Stimulated activated CD8-positive, alpha-beta memory T cell treated with anti-CD3 and anti-CD28 coated beads, Interleukin-4, amount 100 ng/mL, for 1 hour (primary cell): ENCODE results near the gene APBB2.
A peak's percentile ranks its signal among the peaks of the same experiment; 100 is the strongest.
"Not testable (repeated sequence)": the region's sequence is repeated elsewhere in the genome, so short reads cannot be mapped to it uniquely, and the experiment has no call there.

Experiments
- DNase-seq, 2 donors: peaks; one replicate each; pipeline ENCODE4 v3.0.0-alpha.2; 2020; ENCODE audit warnings: low read depth in 2 of 2, low spot score in 1 of 2

APBB2 gene

DNA sequence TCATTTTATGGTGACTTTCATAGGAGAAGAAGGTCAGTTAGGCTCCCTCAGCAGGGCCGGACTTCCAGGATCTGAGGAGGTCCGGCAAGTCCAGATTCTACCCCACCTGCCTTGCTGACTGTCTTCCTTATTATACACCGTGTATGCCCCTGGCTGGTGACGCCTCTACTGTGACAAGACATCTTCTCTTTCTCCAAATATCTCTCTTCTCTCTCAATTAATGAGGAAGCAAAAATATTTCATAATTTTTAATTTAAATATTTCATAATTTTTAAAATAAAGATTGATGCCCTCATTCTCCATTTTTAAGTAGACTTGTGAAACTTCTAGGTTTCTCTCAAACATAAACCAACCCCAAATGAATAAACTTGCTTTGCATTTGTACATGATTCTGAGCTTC lies 262.1 kb downstream of the APBB2 start:
- DNase-seq, result no peak

GRCh38 chr4:40951026-40951425 lies 263.3 kb downstream of the APBB2 start:
- DNase-seq, result no peak

GRCh38 chr4:40949358-40950100 lies 264.8 kb downstream of the APBB2 start:
- DNase-seq, result no peak

DNA sequence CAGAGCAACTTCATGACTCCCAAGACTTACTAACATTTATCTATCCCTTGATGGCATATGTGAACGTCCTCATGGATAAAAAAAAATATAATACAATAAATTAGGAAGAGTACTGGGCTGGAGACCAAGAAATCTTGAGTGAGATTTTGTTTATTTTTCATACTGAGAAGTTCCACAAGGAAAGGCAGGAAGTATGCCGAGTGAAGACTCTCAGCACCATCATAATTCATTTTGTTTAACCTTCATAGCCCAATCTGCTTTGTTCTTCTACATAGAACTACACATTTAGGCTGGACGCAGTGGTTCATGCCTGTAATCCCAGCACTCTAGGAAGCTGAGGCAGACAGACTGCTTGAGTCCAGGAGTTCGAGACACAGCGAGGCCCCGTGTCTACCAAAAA lies 266.3 kb downstream of the APBB2 start:
- DNase-seq, result no peak

DNA sequence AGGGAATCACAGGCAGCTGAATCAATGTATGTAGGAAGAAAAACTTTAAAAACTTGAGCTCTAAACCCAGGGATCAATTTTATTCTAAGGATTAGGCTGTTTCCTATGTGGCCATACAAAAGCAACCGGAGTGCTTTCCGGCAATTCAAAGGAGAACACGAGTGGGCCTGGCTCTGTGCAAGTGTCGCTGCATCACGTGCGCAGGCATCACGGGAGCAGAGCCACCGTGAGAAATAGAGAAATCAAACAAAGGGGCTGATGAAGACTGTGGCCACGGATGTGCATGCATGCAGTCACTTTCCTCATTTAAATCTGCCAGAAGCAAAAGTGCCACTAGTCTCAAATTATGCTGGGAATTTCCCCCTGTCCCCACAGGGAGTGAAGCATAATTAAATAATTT lies 267.7 kb downstream of the APBB2 start:
- DNase-seq, result no peak

- DNase-seq, result no peak
Observed at GRCh38 chr4:40940756-40941155, 273.6 kb downstream of the APBB2 start.

DNA sequence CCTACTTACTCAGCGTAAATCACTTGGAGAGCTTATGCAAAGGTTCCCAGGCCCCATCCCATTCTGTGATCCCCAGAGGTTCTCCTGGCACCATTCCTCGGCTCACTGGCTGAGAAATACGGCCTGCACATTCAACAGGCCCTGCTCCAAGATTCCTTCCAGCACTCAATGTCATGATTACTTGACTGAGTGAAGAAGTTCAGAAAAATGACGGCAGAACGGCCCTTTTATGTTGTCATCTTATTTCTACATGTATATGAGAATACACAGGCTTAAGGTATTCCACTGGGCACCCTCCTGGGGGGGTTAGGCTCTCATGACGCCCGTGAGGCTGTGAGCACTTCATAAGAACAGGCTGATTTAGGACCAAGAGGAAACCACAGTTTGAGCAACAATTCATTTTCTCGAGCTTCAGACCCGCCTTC lies 274.0 kb downstream of the APBB2 start:
- DNase-seq, result no peak

- DNase-seq, result no peak
Observed at GRCh38 chr4:40939856-40940255, 274.5 kb downstream of the APBB2 start.

GRCh38 chr4:40938337-40938736 lies 276.0 kb downstream of the APBB2 start:
- DNase-seq, result no peak

DNA sequence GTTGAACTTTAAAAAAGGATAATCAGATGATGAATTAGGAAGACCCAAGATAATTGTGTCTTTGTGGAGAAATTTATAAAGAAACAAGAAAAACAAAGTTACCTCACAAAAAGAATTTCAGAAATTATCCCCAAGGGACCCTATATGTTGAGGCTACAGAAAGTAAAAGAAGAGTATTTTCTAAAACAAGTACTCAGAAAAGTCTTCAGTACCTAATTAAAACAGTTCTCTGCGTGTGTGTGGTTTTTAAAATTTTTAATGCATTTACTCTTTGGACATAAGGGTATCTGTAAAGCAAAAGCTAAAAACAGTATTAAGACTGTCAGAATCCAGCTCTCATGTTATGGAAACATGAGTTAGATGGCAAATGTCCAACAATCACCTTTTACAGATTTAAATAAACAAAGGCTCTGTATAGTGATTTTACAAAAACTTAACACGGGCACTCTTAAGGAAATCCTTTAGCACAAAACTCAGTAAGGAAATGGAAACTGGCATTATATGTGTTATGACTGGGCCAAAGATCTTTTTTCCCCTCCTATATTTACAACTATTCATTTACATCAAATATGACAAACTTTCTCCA lies 277.1 kb downstream of the APBB2 start:
- no peak for DNase-seq

GRCh38 chr4:40934676-40935075 lies 279.7 kb downstream of the APBB2 start:
- no peak for DNase-seq

DNA sequence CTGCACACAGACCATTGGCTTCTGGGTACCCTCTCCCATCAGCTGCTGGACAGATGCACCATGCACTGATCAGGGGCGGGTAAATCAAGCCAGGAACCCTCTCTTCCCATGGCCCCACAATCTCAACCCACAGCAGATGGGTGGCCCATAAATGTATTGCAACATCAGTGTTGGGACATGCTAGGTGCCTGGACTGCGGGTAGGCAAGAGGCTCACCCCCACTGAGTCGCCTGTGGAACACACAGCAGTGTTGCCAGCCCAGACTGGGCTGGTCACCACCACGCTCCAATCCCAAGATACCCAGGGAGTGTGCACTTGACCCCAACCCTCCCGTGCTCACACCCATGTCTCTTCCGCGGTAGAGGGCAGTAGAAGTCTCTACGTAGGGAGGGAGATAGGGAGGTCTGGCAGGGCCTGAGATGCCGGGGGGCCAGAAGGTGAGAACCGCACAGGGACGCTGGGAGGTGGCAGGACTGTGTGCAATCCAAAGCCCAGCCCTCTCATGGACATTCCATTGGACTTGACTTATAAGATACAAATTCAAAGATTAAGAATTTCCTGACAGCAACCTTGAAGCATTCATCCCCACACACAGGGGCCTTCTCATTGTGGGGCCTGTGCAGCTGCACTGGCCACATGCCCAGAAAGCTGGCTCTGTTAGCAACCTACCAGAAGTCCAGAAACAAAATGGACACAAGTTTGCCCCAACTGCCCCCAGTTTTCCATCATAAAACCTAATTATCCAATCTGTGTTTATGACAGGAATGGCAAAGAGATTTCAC lies 280.9 kb downstream of the APBB2 start:
- DNase-seq, result no peak

DNA sequence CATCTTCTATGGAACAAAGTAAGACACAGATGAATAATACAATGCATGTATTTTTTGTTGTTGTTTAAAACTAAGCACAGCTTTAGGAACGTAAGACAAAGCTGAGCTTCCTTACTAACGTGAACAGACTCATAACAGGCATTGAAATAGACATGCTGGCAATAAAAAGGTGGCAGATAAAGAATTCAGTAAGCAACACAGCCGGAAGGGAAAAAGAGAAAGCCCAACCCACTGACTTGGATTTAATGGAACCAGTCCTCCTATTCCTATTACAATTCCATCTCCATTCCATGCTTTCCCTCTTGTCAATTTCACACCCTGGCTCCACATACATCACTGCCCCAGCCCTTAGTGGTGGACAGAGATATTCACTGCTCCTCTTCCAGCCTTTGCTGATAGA lies 282.5 kb downstream of the APBB2 start:
- DNase-seq, result no peak

DNA sequence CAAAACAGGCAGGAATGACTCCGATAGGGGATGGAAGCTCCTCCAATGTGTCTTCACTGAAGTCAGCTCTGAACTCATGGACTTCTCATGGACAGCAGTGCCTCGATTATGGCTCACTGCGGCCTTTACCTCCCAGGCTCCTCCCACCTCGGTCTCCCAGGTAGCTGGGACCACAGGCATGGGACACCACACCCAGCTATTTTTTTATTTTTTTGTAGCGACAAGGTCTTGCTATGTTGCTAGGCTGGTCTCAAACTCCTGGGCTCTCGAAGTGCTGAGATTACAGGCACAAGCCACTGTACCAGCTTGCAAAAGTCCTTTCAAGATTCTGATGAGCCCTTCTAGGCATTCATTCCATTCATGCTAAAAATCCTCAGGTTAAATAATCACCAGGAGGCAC lies 283.1 kb downstream of the APBB2 start:
- no peak for DNase-seq

GRCh38 chr4:40927074-40927473 lies 287.3 kb downstream of the APBB2 start:
- DNase-seq, result no peak

DNA sequence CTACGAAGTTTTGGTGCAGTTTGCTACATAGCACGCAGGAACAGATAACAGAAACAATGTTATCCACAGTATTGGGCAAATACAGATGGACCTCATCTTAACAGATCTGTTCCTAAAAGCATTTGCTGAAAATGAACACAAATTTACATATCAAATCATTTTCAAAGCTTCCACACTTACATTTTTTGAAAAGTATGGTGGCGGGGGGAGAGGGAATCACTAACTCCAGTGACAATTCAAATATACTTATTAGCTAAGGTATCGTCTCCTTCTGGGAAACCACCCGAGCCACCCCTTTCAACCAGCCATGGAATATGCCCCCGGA lies 289.6 kb downstream of the APBB2 start:
- no peak for DNase-seq

DNA sequence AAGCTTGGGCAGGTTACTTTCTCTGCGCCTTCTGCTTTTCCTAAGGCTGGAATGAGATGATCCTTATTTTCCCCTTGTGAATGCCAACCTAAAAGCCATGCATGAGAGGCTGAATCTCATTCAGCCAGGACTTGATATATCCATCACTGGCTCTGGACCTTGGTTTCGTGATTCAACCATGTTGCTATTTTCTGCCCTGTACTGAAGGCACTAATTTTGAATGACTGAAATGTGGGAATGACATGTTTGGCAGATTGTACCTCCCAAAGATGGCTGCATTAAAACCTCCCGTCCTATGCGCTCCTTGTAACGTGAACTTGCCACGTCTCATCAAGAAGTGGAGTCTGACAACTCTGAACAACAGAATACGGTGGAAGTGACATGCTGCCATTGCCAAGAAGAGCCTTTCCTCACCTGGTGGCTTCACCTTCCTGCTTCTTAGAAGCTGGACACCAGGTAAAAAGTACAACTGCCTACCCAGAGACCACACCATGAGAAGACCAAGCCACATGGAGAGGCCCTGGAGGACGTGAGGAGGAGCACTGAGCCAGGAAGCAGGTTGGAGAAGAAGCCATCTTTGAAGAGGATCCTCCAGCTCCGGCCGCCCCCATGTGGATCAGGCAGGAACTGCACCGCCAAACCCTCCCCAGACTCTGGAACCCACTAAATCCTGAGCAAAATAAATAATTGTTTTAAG lies 290.1 kb downstream of the APBB2 start:
- DNase-seq, result peak in 1 of 2 donors; percentile 31

DNA sequence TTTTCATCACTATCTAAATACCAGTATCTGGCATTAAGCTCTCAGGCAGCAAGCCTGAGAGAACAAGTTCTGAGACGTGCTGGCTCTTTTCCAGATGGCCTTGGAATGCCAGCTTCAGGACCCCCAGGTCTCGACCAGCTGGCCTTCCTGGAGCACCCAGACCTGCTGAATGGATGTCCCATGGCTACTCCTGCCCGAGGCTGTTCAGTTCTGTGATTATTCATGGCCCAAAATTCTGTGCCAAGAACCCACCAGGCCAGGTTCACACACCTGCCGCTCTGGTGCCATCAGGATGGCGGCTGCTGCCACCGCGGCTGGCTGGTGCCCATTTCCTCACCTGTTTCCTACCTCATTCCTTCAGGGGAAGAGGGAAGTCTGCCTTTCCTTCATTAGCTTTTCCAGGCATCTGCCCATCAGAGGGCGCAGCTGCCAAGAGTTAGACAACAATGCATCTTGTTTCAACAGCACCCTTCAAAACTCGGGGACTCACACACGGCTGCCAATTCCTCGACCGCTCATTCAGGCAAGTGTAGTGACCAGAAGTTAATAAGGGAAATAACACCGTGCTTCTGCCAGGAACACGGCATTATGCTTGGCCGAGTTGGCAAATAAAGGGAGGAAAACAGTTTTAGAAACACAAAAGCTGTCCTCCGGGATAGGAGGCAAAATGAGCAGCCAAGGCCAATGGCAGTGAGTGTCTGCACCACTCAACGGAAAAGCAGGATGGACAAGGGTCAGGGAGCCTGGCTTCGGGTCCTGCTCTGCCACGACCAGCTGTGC lies 290.8 kb downstream of the APBB2 start:
- DNase-seq, result no peak

DNA sequence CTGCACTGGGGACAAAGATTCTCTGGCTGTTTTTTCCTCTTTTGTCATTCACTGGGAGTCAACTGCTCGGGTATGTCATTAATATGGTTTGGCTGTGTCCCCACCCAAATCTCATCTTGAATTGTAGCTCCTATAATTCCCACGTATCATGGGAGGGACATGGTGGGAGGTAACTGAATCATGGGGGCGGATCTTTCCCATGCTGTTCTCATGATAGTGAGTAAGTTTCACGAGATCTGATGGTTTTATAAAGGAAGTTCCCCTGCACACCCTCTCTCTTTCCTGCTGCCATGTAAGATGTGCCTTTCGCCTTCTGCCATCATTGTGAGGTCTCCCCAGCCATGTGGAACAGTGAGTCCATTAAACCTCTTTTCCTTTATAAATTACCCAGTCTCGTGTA lies 294.4 kb downstream of the APBB2 start:
- DNase-seq, result not testable (repeated sequence)

DNA sequence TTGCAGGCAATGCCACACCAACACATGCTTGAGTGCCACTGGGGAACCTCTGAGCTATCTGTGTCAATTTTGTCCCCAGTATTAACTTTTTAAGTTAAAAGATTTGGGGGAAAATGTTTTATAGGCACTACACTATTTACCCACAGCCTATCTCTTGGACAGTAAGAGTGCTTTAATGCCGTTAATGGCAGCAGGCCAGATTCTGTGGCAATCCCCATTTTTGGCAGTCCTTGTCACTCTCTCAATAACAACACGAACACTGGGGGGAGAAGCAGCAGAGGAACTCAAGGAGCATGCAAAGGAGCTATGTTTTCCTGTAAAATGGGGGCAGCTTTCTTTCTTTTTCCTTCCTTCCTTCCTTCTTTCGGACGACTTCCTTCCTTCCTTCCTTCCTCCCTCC lies 296.0 kb downstream of the APBB2 start:
- DNase-seq, result no peak

DNA sequence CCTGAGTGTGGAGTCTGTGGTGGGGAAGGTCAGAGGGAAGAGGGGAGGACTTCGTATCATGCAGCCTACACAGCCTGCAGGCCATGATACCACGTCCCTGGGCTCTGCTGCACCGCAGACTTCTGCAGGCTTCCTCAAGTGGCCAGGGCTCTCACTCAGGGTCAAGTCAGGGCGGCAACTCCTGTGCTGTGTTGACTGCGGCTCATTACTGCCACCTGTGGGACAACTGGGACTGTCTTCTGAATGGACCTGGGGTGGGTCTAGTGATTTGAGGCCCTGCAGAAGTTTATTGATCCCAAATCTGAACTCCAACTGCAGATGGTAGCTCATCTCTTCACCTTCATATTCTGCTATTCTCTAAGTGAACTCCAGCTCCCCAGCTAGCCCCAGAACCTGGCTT lies 297.5 kb downstream of the APBB2 start:
- DNase-seq, result no peak
